EL (cell line): Measurements from ENCODE around the gene KCNT1.

ENCODE experiments used
- DNase-seq: peaks from one replicate; pipeline ENCODE4 v3.0.0-alpha.2; 2016

KCNT1 gene

DNA sequence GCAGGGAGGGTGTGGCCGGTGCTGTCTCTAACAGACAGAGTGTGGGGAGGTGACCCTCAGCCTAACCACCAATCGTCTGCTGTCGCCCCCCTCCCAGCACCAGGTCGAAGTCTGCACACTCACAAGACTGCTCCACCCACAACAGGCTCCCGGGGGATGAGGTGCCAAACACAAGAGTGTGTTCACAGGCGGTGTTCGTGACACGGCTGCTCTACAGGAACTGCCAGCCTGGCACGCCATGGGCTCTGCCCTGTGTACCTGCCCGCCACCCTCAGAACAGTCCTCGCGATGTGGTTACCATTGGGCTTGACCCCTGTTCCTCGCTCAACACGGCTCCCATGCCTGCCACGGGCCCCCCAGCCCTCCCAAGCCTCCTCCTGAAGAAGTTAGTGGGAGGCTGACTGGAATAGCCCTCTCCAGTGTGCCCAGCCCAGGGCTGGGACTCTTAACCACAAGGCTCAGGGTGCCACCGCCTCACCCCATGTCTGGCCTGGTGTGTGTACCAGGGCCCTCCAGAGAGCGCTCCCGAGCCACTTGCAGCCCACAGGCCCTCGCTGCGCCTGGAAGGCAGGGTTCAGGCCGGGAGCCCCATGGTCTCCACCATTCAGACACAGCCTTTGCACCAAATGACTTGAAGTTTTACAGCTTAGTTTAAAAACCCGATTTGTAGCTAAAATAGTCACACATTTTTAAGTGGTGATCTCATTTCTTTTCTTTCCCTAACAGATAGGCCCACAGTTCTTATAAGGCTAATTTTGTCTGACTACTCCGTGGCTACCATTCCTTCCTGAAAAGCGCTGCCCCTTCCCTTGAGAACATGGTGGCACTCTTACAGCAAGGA lies 102.8 kb downstream of the KCNT1 start:
- peak; percentile 8 for DNase-seq

DNA sequence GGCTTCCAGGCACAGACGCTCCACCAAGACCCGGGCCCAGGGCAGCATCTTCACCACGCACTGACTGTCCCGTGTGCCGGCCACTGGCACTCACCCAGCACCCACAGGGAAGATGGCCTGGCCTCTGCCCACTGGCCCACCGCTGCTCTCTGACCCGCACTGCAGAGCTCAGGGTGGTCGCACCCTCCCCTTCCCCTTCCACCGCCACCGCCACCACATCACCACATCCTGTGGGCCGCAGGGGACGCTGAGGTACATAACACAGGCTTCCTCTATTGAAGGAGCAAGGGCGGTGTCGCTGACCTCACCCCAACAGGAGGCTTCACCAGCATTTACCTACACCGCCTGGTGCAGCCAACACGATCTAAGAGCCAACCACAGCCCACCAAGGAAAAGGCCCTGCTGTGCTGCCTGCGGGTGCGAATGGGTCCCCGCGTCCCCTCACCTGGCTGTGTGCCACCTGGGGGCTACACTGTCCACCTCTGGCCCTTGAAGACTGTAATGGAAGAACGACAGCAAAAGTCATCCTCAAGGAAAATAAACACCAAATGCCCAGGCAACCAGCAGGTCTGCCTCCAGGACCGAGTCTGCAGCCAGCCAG lies 103.5 kb downstream of the KCNT1 start:
- DNase-seq = no peak

DNA sequence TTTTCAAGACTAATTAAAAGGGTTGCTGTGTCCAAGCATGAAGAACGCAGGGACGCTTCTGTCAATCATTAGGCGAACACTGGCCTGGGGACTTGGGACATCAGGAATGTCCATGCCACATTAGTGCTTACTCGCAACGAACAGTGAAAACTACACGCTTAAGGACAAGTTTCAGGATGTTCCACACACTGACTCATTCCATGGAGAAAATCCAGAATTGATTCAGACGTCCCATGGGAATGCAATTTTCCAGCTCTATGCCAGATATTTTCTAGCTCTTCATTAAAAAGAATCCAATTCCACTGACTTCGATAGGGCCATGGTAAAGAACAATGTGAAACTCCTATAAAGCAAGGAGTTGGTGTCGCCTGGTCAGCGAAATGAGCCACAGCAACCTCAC lies 107.2 kb downstream of the KCNT1 start:
- DNase-seq = peak; percentile 33

DNA sequence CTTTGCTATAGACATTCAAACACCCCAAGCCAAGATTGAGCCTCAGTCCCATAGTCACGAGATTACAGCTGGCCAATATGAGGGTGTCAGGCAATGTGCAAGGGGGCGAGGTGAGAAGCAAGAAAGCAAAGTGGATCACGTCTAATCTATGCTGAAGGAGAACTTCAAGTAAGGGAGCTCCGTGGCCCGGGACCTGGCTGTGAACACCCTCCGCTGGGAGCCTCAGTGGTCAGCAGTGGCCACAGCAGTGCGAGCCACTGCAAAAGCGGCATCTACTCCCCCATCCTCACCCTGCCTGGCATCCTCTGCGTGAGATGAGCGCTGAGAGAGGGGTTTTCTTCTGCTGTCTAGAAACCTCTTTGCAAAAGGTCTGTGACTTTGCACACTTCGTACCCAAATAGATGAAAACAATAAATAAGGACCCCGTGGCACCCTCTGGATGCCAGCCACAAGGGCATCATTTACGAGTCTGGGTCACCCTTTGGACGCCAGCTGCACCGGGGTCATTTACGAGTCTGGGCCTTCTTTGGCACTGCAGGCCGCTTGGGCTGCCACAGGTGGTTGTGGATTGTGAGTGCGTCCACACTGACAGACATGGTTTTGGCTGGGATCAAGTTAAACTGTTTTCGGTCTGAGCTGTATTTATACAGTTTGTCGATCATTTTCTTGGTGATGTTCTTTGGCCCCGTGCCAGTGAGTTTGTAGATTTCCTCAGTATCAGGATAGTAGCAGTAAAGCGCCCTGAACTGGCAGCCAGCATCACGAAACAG lies 109.0 kb downstream of the KCNT1 start:
- DNase-seq = no peak

DNA sequence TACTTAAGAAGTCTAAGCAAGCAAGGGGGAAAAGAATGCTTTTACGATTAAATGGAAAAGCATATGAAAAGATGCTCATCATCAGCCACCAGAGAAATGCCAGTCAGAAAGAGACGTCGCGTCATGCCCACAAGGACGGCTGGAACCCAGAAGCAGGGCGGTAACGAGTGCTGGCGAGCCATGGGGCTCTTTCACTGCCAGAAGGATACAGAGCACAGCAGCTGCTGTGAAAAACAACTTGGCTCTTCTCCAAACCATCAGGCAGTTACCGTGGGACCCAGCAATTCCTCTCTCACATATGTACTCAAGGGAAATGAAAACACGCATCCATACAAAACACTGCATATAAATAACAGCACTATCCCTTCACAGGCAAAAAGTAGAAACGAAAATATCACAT lies 109.8 kb downstream of the KCNT1 start:
- no peak for DNase-seq

DNA sequence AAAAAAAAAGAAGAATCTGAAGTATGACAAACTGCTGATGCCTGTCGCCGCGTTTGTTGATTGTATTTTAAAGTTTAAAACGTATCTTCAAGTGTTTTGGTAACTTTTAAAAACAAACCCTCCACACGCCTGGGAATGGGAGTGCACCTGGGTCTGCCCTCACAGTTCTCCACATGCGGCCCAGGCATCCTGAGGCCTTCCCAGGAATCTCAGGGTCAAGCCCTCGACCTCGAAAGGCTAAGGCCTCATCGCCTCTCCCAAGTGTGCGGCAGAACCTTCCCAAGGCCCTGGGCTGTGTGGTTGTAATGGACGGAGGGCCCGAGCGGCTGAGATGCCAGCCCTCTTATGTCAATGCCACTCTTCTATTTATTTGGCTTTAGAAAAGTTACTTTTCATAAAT lies 111.0 kb downstream of the KCNT1 start:
- no peak for DNase-seq

DNA sequence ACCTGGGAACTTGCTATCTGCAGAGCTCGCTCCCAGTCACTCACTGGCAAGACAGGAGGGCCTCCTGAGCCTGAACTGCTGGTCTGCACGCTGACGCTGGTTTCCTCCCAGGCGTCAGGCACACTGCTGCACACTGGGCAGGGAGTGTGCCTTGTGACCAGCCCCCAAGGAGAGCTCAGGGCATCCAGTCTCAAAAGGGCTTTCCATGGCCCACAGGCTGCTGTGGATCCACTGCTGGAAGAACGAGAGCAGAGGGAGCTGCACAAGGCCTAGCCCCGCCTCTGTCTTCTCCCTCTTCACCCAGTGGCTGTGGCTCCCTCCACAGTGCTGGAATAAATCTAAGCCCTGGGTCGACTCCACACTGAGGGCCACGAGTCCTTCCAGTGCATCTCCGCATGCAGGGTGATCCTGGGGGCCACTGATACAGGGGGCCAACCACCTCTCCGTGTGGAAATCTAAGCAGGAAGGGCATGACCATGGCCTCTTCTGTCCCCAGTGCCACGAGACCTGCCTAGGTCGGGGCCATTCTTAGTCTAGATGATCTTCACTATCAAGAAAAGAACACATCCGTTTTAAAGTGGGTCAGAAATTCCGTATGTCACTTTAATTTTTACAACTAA lies 111.8 kb downstream of the KCNT1 start:
- DNase-seq = no peak

DNA sequence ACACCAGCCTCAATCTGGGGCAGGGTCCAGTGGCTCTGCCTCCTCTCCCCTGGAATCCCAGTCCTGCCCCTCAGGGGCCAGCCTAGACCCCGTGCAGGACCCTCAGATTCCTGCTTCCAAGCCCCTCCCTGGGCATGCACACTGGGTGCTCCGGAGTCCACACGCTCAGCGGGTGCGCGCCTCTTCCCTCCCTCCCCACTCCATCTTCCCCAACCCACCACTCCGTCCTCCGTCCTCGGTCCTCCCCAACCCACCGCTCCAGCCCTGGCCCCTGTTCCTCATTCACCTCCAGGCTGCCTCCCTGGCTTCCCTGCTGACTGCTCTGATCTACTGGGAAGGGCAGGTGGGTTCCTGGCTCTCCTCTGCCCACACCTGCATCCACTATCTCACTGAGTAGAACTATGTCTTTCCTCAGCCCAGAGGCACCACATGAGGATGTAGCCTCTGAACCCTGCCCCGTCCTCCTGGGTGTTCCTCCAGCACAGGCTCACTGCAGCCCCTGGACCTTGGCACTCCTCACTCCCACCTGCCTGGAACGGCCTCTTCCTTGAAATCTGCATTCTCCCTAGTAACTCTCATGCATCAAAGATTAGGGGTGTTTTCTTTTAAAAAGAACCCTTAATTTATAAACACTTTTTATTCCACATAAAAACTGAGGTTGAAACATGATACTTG lies 112.6 kb downstream of the KCNT1 start:
- DNase-seq = no peak

DNA sequence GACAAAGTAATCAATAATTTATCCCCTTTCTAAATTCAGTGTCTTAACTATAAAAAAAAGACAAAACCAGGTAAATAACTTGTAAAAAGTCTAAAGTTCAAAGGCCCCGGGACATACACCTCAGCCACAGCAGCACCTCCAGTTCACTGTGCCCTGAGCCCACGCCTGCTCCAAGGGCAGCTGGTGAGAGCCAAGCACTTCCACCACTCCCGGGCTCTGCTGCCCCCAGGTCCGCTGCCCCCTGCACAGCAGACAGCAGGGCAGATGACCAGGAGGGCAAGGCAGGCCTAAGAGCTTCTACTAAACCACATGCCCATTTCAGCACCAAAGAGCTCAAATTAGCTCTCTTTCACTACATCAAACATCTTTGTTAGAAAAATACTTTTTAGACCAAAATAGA lies 113.4 kb downstream of the KCNT1 start:
- no peak for DNase-seq

- DNase-seq = no peak
These were observed 114.1 kb downstream of the KCNT1 start for GRCh38 chr9:135815830-135816650.

DNA sequence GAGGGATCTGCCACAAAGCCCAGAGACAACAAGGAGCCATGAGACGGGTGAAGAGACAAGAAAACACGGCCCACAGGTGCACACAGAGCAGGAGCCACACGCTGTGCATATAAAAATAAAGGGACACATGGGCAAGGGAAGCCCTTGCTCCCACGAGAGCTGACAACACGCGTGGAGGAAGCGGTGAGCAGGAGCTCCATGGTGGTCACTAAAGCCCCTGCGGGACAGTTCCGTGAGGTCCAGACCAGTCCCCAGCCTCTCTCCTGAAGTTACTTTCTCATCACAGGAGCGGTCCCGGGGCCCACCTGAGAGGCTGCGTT lies 114.6 kb downstream of the KCNT1 start:
- no peak for DNase-seq

DNA sequence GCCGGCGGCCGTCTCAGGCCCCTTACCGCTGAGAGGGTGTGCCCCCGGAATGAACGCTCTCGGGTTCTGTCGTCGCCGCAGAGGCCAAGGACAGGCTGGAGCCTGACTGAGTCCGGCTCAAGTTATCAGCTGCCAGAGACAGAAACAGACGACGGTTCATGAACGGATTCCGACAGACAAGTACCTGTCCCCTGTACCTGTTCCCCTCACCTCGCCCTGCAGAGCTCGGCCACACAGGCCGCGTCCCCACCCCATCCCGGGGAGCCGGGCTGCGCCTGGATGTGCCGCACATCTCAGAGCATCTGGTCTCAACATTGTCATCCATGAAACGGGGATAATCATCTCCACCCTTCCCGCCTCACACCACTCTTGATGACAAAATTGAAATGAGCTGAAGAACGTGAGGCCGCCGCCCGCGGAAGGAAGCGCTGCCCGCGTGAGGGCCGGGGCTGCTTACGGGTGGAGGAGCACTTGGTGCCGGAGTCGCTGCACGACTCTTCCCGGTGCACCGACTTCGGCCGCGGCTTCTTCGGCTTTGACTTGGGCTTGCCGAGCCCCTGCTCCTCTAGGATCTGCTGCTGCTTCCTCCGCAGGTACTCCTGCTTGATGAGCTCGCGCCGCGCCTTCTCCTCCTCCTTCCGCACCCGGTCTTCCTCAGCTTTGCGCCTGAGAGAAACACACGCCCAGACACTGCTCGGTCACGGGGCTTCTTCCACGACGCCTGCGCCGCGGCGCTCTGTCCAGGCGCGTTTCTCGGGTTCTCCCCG lies 116.1 kb downstream of the KCNT1 start:
- DNase-seq = no peak

DNA sequence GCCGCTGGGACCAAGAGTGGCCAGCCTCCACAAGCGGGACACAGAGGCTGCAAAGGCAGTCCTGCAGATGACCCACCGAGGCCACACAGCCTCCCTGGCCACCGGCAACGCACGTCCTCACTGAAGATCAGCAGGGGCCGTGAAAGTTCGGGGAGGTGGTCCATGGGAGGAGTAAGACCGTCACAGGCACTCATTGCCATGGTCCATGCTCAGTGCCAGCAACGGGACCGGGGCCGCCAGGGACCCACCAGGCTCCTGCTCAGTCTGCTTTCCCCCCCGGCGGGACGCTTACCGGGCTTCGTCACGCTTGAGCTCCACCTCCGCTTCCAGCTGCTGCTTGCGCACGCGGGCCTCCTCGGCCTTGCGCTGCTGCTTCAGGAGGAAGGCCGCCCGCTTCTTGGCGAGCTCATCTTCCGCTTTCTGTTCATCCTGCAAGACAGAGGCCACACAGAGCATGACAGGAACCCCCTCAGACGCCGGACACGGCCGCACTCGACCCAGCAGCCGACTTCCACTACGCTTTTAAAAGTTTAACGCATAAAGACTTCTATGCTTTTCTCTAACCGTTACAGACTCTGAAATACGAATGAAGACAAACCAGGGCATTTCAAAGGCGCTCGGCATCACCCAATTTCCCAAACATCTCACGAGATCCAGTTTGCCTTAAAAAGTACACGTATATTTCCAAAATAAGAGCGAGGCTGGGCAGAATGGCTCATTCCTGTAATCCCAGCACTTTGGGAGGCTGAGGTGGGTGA lies 116.9 kb downstream of the KCNT1 start:
- no peak for DNase-seq

DNA sequence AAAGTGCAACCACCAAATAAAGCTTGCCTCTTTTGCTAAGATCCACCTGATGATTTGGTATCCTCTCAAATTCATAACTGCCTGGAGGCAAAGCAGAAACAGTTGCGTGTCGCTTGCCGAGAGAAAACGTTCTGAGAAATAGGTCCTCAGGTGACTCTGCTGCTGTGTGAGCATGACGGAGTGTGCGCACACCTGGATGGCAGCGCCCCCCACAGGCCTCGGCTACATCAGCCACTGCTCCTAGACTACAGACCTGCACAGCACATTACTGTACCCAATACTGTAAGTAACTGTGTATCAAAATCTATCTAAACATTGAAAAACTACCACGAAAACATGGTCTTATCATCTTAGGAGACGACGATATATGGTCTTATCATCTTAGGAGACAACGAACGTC lies 117.9 kb downstream of the KCNT1 start:
- no peak for DNase-seq

DNA sequence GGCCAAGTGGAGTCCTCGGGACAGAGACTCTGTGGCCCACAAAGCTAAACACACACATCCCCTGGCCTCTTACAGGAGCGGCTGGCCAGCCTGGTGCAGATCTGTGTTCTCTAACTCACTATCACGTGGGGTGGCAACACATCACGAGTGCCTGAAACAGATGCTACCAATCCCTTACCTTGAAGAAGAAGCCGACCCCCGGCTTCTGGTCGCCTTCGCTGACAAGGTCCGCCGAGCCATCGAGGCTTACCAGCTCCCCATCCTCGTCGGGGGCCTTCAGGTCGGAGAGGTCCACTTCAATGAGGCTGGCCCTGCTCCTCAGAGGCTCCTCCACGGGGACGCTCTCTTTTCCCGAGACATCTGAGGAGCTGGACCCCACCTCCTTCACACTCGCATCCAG lies 118.7 kb downstream of the KCNT1 start:
- no peak for DNase-seq

- no peak for DNase-seq
These were observed 119.1 kb downstream of the KCNT1 start for GRCh38 chr9:135821116-135821515.

DNA sequence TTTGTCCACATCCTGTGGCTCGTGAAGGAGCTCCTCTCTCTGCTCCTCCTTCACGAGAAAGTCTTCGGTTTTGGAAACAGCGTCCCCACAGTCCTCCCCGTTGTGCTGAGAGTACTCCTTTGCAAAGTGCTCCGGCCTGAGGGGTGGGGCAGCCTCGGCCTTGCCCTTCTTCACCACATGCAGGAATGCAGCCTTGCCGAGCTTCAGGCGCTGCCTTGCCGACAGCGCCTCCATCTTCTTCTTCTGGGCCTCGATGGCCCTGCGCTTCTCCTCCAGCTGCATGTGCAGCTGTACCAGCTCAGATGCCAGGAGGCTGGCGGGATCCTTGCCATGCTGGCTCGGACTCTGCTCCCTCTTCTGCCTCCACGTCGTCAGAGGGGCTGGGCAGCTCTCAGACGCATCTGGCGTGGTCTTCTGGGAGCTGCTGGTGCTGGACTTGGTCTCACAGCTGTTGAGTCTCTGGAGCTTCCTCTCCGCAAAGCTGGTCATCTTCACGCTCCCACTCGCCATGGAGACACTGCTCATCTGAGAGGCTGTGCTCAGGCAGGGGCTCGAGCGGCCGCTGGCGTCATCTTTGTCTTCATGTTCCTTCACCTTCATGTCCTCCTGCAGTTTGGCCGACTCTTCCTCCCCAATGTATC lies 119.9 kb downstream of the KCNT1 start:
- DNase-seq = no peak

GRCh38 chr9:135822374-135822755 lies 120.4 kb downstream of the KCNT1 start:
- no peak for DNase-seq

- DNase-seq = no peak
These were observed 121.1 kb downstream of the KCNT1 start for GRCh38 chr9:135823036-135823435.
